HG03432 (cell line): Measurements from ENCODE around the gene MAP3K14.
"Not testable (repeated sequence)": the region's sequence is repeated elsewhere in the genome, so short reads cannot be mapped to it uniquely, and the experiment has no call there.

Source experiments
- ATAC-seq: cut with Tn5 transposase; IDR thresholded peaks from one replicate; pipeline ENCODE4 v1.9.1; 2021; ENCODE audit warnings: mild to moderate bottlenecking, moderate library complexity; ENCODE audit not compliant: unreplicated experiment

MAP3K14 gene

GRCh38 chr17:45316434-45317110, at the start of gene MAP3K14:
MAP3K14 (minus strand) TSS chr17:45317020; CDS start chr17:45290745, 26,275 bp downstream.
- ATAC-seq = peak; percentile 25

- ATAC-seq = no peak
These were observed 49.2 kb upstream of the MAP3K14 start for GRCh38 chr17:45366049-45366448.

GRCh38 chr17:45364531-45365390, 47.9 kb upstream of the MAP3K14 start:
- no peak for ATAC-seq

- no peak for ATAC-seq
These were observed 46.7 kb upstream of the MAP3K14 start for GRCh38 chr17:45363498-45363897.

GRCh38 chr17:45361976-45362375, 45.2 kb upstream of the MAP3K14 start:
- ATAC-seq = no peak

- ATAC-seq = no peak
These were observed 44.6 kb upstream of the MAP3K14 start for GRCh38 chr17:45361451-45361850.

- ATAC-seq = no peak
These were observed 40.7 kb upstream of the MAP3K14 start for GRCh38 chr17:45357364-45357997.

GRCh38 chr17:45355087-45355486, 38.3 kb upstream of the MAP3K14 start:
- ATAC-seq = no peak

- no peak for ATAC-seq
These were observed 36.2 kb upstream of the MAP3K14 start for GRCh38 chr17:45353043-45353442.

GRCh38 chr17:45351831-45352230, 35.0 kb upstream of the MAP3K14 start:
- ATAC-seq = no peak

GRCh38 chr17:45347444-45347843, 30.6 kb upstream of the MAP3K14 start:
- ATAC-seq = no peak

- no peak for ATAC-seq
These were observed 29.6 kb upstream of the MAP3K14 start for GRCh38 chr17:45346216-45347015.

- ATAC-seq = no peak
These were observed 28.9 kb upstream of the MAP3K14 start for GRCh38 chr17:45345554-45346215.

- no peak for ATAC-seq
These were observed 28.4 kb upstream of the MAP3K14 start for GRCh38 chr17:45345246-45345553.

- not testable (repeated sequence) for ATAC-seq
These were observed 27.3 kb upstream of the MAP3K14 start for GRCh38 chr17:45343967-45344664.

GRCh38 chr17:45342871-45343526, 26.2 kb upstream of the MAP3K14 start:
- no peak for ATAC-seq

- no peak for ATAC-seq
These were observed 25.5 kb upstream of the MAP3K14 start for GRCh38 chr17:45342306-45342705.

GRCh38 chr17:45341533-45342158, 24.8 kb upstream of the MAP3K14 start:
- ATAC-seq = no peak
